OCI-LY3 (cell line): ENCODE results near the gene HKDC1.

ENCODE experiments used
- H2AFZ ChIP-seq: fragments of 200-600, 300-600 bp; shearing (Covaris generic); 2 replicates; pipeline ENCODE4 v1.6.0; 2014; ENCODE audit warnings: antibody characterized with exemption, low read depth, low read length
- H3K27ac ChIP-seq: fragments of 200-600, 300-600 bp; sonication (generic); 2 replicates; pipeline ENCODE4 v1.5.1; 2014; ENCODE audit warnings: mild to moderate bottlenecking, low read length, moderate library complexity, mixed read lengths
- H3K27me3 ChIP-seq: fragments of 200-600, 300-600 bp; sonication (generic); 2 replicates; pipeline ENCODE4 v1.6.1; 2014; ENCODE audit warnings: low read depth, low read length, mixed read lengths
- H3K36me3 ChIP-seq: fragments of 200-600, 300-600 bp; sonication (generic); replicated peaks from 2 replicates; pipeline ENCODE3; 2014; ENCODE audit warnings: low read depth, low read length, mixed read lengths
- H3K4me1 ChIP-seq: fragments of 300-600, 200-600 bp; sonication (generic); 2 replicates; pipeline ENCODE4 v1.6.1; 2014; ENCODE audit warnings: low read length, mixed read lengths
- H3K4me2 ChIP-seq: fragments of 200-600, 300-600 bp; sonication (generic); 2 replicates; pipeline ENCODE4 v1.6.1; 2014; ENCODE audit warnings: low read length, mixed read lengths
- H3K4me3 ChIP-seq: fragments of 300-600, 200-600 bp; sonication (generic); 2 replicates; pipeline ENCODE4 v1.5.1; 2014; ENCODE audit warnings: antibody characterized with exemption, mild to moderate bottlenecking, low read length, moderate library complexity
- H3K79me2 ChIP-seq: fragments of 300-600, 200-600 bp; shearing (Covaris generic); 2 replicates; pipeline ENCODE4 v1.6.1; 2014; ENCODE audit warnings: mild to moderate bottlenecking, low read length, mixed read lengths
- H3K9ac ChIP-seq: fragments of 300-600, 200-600 bp; shearing (Covaris generic); 2 replicates; pipeline ENCODE4 v1.6.0; 2014; ENCODE audit warnings: mild to moderate bottlenecking, low read length, moderate library complexity
- H3K9me3 ChIP-seq: fragments of 200-600, 300-600 bp; shearing (Covaris generic); 2 replicates; pipeline ENCODE4 v1.6.1; 2014; ENCODE audit warnings: low read length, mixed read lengths; ENCODE audit not compliant: insufficient read depth
- H4K20me1 ChIP-seq: fragments of 200-600, 300-600 bp; sonication (generic); 2 replicates; pipeline ENCODE4 v1.6.1; 2016; ENCODE audit warnings: low read length, mixed read lengths; ENCODE audit not compliant: insufficient read depth
- CTCF ChIP-seq: fragments of 200-600, 300-600 bp; sonication (generic); IDR thresholded peaks from 2 replicates; pipeline ENCODE4 v1.5.1; 2014; ENCODE audit warnings: antibody characterized with exemption, low read length, low read depth
- EZH2phosphoT487 ChIP-seq: fragments of 200-600 bp; shearing (Covaris generic); IDR thresholded peaks from 2 replicates; pipeline ENCODE4 v1.6.1; 2018; ENCODE audit warnings: antibody characterized with exemption, mixed run types, low read depth

HKDC1 gene

GRCh38 chr10:69287181-69287580 is 67.0 kb downstream of the HKDC1 start:
- TF ChIP-seq CTCF (no peak), EZH2phosphoT487 (no peak)
- Histone ChIP-seq H3K79me2 (no peaks in the 10 kb centered on the region), H3K9ac (no peak overlapping the region), H4K20me1 (no peaks in the 10 kb centered on the region), H3K9me3 (no peaks in the 10 kb centered on the region), H3K27me3 (no peaks in the 10 kb centered on the region), H3K27ac (no peak overlapping the region), H3K4me2 (no peak overlapping the region), H3K36me3 (no peaks in the 10 kb centered on the region), H2AFZ (no peak overlapping the region), H3K4me1 (no peaks in the 10 kb centered on the region), H3K4me3 (no peak overlapping the region)

GRCh38 chr10:69290993-69291392 is 70.9 kb downstream of the HKDC1 start:
- Histone ChIP-seq H3K4me1 (no peaks in the 10 kb centered on the region), H3K27me3 (no peaks in the 10 kb centered on the region), H3K27ac (no peak overlapping the region), H4K20me1 (no peaks in the 10 kb centered on the region), H3K79me2 (no peaks in the 10 kb centered on the region), H3K36me3 (no peaks in the 10 kb centered on the region), H2AFZ (no peak overlapping the region), H3K4me2 (no peak overlapping the region), H3K4me3 (no peak overlapping the region), H3K9ac (no peak overlapping the region), H3K9me3 (no peaks in the 10 kb centered on the region)
- TF ChIP-seq CTCF: no peak
- TF ChIP-seq EZH2phosphoT487: no peak

GRCh38 chr10:69292459-69292858 is 72.3 kb downstream of the HKDC1 start:
- TF ChIP-seq CTCF: no peak
- TF ChIP-seq EZH2phosphoT487: no peak

GRCh38 chr10:69295027-69295636 is 75.0 kb downstream of the HKDC1 start:
- H2AFZ ChIP-seq: no peak overlapping the region
- TF ChIP-seq EZH2phosphoT487: no peak
- TF ChIP-seq CTCF: no peak
- no peaks in the 10 kb centered on the region for H3K4me1 ChIP-seq
- no peak overlapping the region for H3K9ac ChIP-seq
- H3K4me3 ChIP-seq: no peak overlapping the region
- no peaks in the 10 kb centered on the region for H3K79me2 ChIP-seq
- no peak overlapping the region for H3K27ac ChIP-seq
- H4K20me1 ChIP-seq: no peaks in the 10 kb centered on the region
- H3K27me3 ChIP-seq: no peaks in the 10 kb centered on the region
- H3K36me3 ChIP-seq: no peaks in the 10 kb centered on the region
- no peaks in the 10 kb centered on the region for H3K9me3 ChIP-seq
- H3K4me2 ChIP-seq: no peak overlapping the region

More at GRCh38 chr10:69292459-69292858, 72.3 kb downstream of the HKDC1 start:
- Histone ChIP-seq H3K4me3 (no peak overlapping the region), H3K79me2 (no peaks in the 10 kb centered on the region), H3K4me1 (no peaks in the 10 kb centered on the region), H3K36me3 (no peaks in the 10 kb centered on the region), H4K20me1 (no peaks in the 10 kb centered on the region), H3K4me2 (no peak overlapping the region), H3K9me3 (no peaks in the 10 kb centered on the region), H3K9ac (no peak overlapping the region), H3K27me3 (no peaks in the 10 kb centered on the region), H2AFZ (no peak overlapping the region), H3K27ac (no peak overlapping the region)
